ENCODE results near the gene FOXO6. TPM values are rescaled to one million over a fixed set of nuclear protein-coding genes. Genes with fewer than 3 reads are reported as not detected.

FOXO6 gene
- total and polyA plus RNA-seq, 2 donors (not counting 1 experiment from before 2014, with no cell fraction given) = 0.06 to 0.15 TPM

DNA sequence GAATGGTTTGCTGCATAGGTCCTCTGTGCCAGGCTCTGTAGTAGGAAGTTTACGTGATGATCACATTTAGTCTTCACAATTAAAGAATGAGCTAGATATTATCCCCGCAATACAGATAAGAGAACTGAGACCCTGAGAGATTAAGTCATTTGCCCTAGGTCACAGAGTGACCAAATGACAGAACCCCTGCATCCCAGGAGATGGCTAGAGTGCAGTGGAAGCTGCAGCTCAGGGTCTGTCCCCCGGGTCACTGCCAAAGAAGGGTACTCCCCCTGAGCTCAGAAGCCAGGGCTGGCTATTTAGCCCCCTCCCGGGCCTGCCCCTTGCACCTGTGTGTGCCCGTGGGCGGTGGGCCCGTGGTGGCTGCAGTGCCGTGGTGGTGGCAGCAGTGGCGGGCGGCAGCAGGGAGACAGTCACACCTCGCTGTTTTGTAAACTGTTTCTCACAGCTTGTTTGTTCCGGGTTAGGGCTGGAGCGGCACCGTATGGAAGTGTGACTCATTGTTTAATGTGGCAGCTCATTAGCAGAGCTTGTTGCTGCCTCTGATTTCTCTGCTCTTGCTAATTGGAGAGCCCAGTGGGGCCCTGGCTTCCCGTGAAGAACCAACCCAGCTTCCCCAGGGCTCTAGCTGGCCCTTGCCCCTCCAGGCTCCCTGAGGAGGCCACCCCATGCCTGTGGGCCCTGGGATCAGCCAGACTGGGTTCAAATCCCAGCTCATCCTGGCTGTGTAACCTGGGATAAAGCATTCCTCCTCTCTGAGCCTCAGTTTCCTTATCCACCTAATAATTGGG, 19.3 kb upstream of the FOXO6 start:
- WGBS (ENCODE audit: insufficient coverage) = 90% methylated on average over 13 of the region's 15 CpGs
- H3K27me3 Mint-ChIP-seq = peaks cover 21% of the 10 kb centered on the region
- CTCF ChIA-PET = interaction anchor here (0.6 kb wide), 1 partner anchor 11 kb away, joined by 3 read pairs; no protein-coding TSS in a partner anchor

GRCh38 chr1:41342774-41343355, 18.4 kb upstream of the FOXO6 start:
- TF ChIP-seq EZH2 (IDR thresholded peaks at IDR 0.05; ENCODE audit: borderline replicate concordance, insufficient read depth, low read depth, low read length, poor library complexity, severe bottlenecking) = no peak
- TF ChIP-seq, protein P1, sequence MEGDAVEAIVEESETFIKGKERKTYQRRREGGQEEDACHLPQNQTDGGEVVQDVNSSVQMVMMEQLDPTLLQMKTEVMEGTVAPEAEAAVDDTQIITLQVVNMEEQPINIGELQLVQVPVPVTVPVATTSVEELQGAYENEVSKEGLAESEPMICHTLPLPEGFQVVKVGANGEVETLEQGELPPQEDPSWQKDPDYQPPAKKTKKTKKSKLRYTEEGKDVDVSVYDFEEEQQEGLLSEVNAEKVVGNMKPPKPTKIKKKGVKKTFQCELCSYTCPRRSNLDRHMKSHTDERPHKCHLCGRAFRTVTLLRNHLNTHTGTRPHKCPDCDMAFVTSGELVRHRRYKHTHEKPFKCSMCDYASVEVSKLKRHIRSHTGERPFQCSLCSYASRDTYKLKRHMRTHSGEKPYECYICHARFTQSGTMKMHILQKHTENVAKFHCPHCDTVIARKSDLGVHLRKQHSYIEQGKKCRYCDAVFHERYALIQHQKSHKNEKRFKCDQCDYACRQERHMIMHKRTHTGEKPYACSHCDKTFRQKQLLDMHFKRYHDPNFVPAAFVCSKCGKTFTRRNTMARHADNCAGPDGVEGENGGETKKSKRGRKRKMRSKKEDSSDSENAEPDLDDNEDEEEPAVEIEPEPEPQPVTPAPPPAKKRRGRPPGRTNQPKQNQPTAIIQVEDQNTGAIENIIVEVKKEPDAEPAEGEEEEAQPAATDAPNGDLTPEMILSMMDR (IDR thresholded peaks at IDR 0.05) = no peak
- ChIA-PET CTCF (interaction anchor here (0.6 to 1.2 kb wide), 2 partner anchors 10 to 44 kb away, joined by 3 read pairs; no protein-coding TSS in a partner anchor), POLR2A (no interaction called here)
- H3K27me3 ChIP-seq (replicated peaks in 1 of 4; ENCODE audit: control extremely low read depth in 1 of 4, control insufficient read depth in 3 of 4, insufficient read depth in 4 of 4, low read length in 3 of 4) = no peaks in the 10 kb centered on the region
- H4K20me1 ChIP-seq (ENCODE audit: control insufficient read depth, insufficient read depth, low read length, poor library complexity, severe bottlenecking) = no peaks in the 10 kb centered on the region
- intact Hi-C loops (cut with micrococcal nuclease) = no loop called here
- no peak overlapping the region for H2AFZ ChIP-seq (ENCODE audit: insufficient read depth, low read depth, low read length, poor library complexity, severe bottlenecking)
- no peak overlapping the region for H3K4me2 ChIP-seq (replicated peaks; ENCODE audit: low read depth, low read length, poor library complexity, severe bottlenecking)
- peaks cover 4% of the 10 kb centered on the region for H3K4me1 Mint-ChIP-seq
- peaks cover 5% of the 10 kb centered on the region for H3K9me3 Mint-ChIP-seq (ENCODE audit: insufficient read depth)
- H3K36me3 ChIP-seq (replicated peaks in 1 of 2; ENCODE audit: control extremely low read depth in 1 of 2, control insufficient read depth in 1 of 2, extremely low read depth in 1 of 2, insufficient read depth in 2 of 2, low read length in 1 of 2) = no peaks in the 10 kb centered on the region
- H3K27me3 Mint-ChIP-seq = peaks cover 20% of the 10 kb centered on the region
- no peak overlapping the region for H3K4me3 Mint-ChIP-seq
- H3K4me1 ChIP-seq (ENCODE audit: control insufficient read depth in 2 of 2, insufficient read depth in 2 of 2, low read length in 2 of 2) = no peaks in the 10 kb centered on the region
- DNase-seq (no peak), ATAC-seq (ENCODE audit: low read depth) (no peak)
- no peak overlapping the region for H3K9ac ChIP-seq (ENCODE audit: low read length)
- H3K27ac ChIP-seq (ENCODE audit: low read length in 2 of 2) = no peak overlapping the region
- H3K27ac Mint-ChIP-seq = no peak overlapping the region
- H3K4me3 ChIP-seq (ENCODE audit: control extremely low read depth in 1 of 5, extremely low read depth in 1 of 5, insufficient read depth in 1 of 5, low read depth in 2 of 5, low read length in 4 of 5) = no peak overlapping the region
- 92% methylated on average over 3 of the region's 5 CpGs for WGBS (ENCODE audit: insufficient coverage)
- H3K9me3 ChIP-seq (ENCODE audit: control extremely low read depth in 1 of 3, control insufficient read depth in 2 of 3, insufficient read depth in 1 of 3, low read length in 2 of 3) = peaks cover 5 to 12% (median 5%) of the 10 kb centered on the region in 3 donors
- no peaks in the 10 kb centered on the region for H3K79me2 ChIP-seq (ENCODE audit: control insufficient read depth, insufficient read depth, low read length)

More for the DNA sequence above, 19.3 kb upstream of the FOXO6 start:
- Mint-ChIP-seq H3K27ac (no peak overlapping the region), H3K4me1 (peaks cover 4% of the 10 kb centered on the region), H3K4me3 (no peak overlapping the region), H3K9me3 (ENCODE audit: insufficient read depth) (peaks cover 5% of the 10 kb centered on the region)
- POLR2A ChIA-PET = no interaction called here
- Histone ChIP-seq H3K4me1 (ENCODE audit: control insufficient read depth in 2 of 2, insufficient read depth in 2 of 2, low read length in 2 of 2) (no peaks in the 10 kb centered on the region), H3K79me2 (ENCODE audit: control insufficient read depth, insufficient read depth, low read length) (no peaks in the 10 kb centered on the region), H3K4me2 (replicated peaks; ENCODE audit: low read depth, low read length, poor library complexity, severe bottlenecking) (no peak overlapping the region), H3K36me3 (replicated peaks in 1 of 2; ENCODE audit: control extremely low read depth in 1 of 2, control insufficient read depth in 1 of 2, extremely low read depth in 1 of 2, insufficient read depth in 2 of 2, low read length in 1 of 2) (no peaks in the 10 kb centered on the region), H3K9ac (ENCODE audit: low read length) (no peak overlapping the region), H2AFZ (ENCODE audit: insufficient read depth, low read depth, low read length, poor library complexity, severe bottlenecking) (no peak overlapping the region), H3K4me3 (ENCODE audit: control extremely low read depth in 1 of 5, extremely low read depth in 1 of 5, insufficient read depth in 1 of 5, low read depth in 2 of 5, low read length in 4 of 5) (no peak overlapping the region), H4K20me1 (ENCODE audit: control insufficient read depth, insufficient read depth, low read length, poor library complexity, severe bottlenecking) (no peaks in the 10 kb centered on the region), H3K27ac (ENCODE audit: low read length in 2 of 2) (no peak overlapping the region), H3K27me3 (replicated peaks in 1 of 4; ENCODE audit: control extremely low read depth in 1 of 4, control insufficient read depth in 3 of 4, insufficient read depth in 4 of 4, low read length in 3 of 4) (no peaks in the 10 kb centered on the region), H3K9me3 (ENCODE audit: control extremely low read depth in 1 of 3, control insufficient read depth in 2 of 3, insufficient read depth in 1 of 3, low read length in 2 of 3) (peaks cover 5 to 12% (median 5%) of the 10 kb centered on the region in 3 donors)
- DNase-seq (no peak), ATAC-seq (ENCODE audit: low read depth) (no peak)
- intact Hi-C loops (cut with micrococcal nuclease) = no loop called here
- TF ChIP-seq EZH2 (IDR thresholded peaks at IDR 0.05; ENCODE audit: borderline replicate concordance, insufficient read depth, low read depth, low read length, poor library complexity, severe bottlenecking) = no peak

Measured in B cell (primary cell).